K562 (cell line): ENCODE results near the gene DNM1. TPM values are rescaled to one million over a fixed set of nuclear protein-coding genes. Genes with fewer than 3 reads are reported as not detected.

Experiments used
- ERF ChIP-seq: fragments of 450-650 bp; formaldehyde crosslinking; IDR thresholded peaks from 2 replicates; pipeline ENCODE4 v1.4.0; 2020; ENCODE audit warnings: mild to moderate bottlenecking, mixed read lengths
- FOXA3 ChIP-seq, 2 experiments: fragments of 450-650 bp in 1 of 2; sonication (generic) in 1 of 2; formaldehyde crosslinking; IDR thresholded peaks in 1 of 2; conservative IDR thresholded peaks in 1 of 2; 2 replicates each; pipeline versions ENCODE4 v1.4.0 to v1.8.0; 2020 to 2022; ENCODE audit warnings: mild to moderate bottlenecking in 2 of 2, missing genetic modification reagents in 1 of 2
- GATAD2B ChIP-seq: fragments of 450-650 bp; IDR thresholded peaks from 2 replicates; pipeline ENCODE4 v1.6.1; 2017; ENCODE audit warnings: mild to moderate bottlenecking, borderline replicate concordance
- KLF13 ChIP-seq: fragments of 450-650 bp; IDR thresholded peaks from 2 replicates; pipeline ENCODE4 v1.6.1; 2016; ENCODE audit warnings: missing genetic modification characterization, low read depth, mild to moderate bottlenecking, missing compliant biosample characterization, moderate library complexity, borderline replicate concordance
- L3MBTL2 ChIP-seq: fragments of 450-650 bp; IDR thresholded peaks from 2 replicates; pipeline ENCODE4 v1.6.1; 2016; ENCODE audit warnings: mild to moderate bottlenecking, moderate library complexity
- MAFF ChIP-seq: IDR thresholded peaks from 2 replicates; pipeline ENCODE4 v1.6.1; 2012; ENCODE audit warnings: low read length, improper control_type of control experiment
- MNT ChIP-seq, 2 experiments: fragments of 450-650 bp; conservative IDR thresholded peaks; 2 replicates each; pipeline ENCODE4 v1.6.1; 2017; ENCODE audit warnings: mild to moderate bottlenecking in 2 of 2, moderate library complexity in 2 of 2
- NFXL1 ChIP-seq: fragments of 450-650 bp; formaldehyde crosslinking; IDR thresholded peaks from 2 replicates; pipeline ENCODE4 v1.4.0; 2021; ENCODE audit warnings: mild to moderate bottlenecking
- RBM15 ChIP-seq: fragments of 200-400 bp; formaldehyde crosslinking; IDR thresholded peaks from 2 replicates; pipeline ENCODE4 v1.6.1; 2018; ENCODE audit warnings: mild to moderate bottlenecking, low read length, moderate library complexity; ENCODE audit not compliant: insufficient read depth
- RCOR1 ChIP-seq, 2 experiments: IDR thresholded peaks; 2 replicates each; pipeline ENCODE4 v1.6.1; 2012; ENCODE audit warnings: low read depth in 2 of 2, low read length in 2 of 2, borderline replicate concordance in 1 of 2, improper control_type of control experiment in 1 of 2
- SFPQ ChIP-seq: fragments of 200-400 bp; formaldehyde crosslinking; IDR thresholded peaks from 2 replicates; pipeline ENCODE4 v1.6.1; 2017; ENCODE audit warnings: mild to moderate bottlenecking, low read depth, low read length, moderate library complexity
- SIRT6 ChIP-seq: IDR thresholded peaks from one replicate; pipeline ENCODE4 v1.6.1; 2012; ENCODE audit warnings: low read depth, mild to moderate bottlenecking, control low read depth, inconsistent platforms, low read length, moderate library complexity
- SPI1 ChIP-seq: IDR thresholded peaks from 2 replicates; pipeline ENCODE4 v1.6.1; 2011; ENCODE audit warnings: low read depth, low read length, control low read depth, borderline replicate concordance
- STAT6 ChIP-seq: sonication (generic); formaldehyde crosslinking; IDR thresholded peaks from 2 replicates; pipeline ENCODE4 v1.8.1; 2023; ENCODE audit warnings: mild to moderate bottlenecking, missing genetic modification reagents
- TAF9B ChIP-seq: fragments of 450-650 bp; IDR thresholded peaks from 2 replicates; pipeline ENCODE4 v1.6.1; 2018; ENCODE audit warnings: mild to moderate bottlenecking; ENCODE audit not compliant: partially characterized antibody
- TARDBP ChIP-seq: fragments of 450-650 bp; IDR thresholded peaks from 2 replicates; pipeline ENCODE4 v1.6.1; 2016
- ZNF311 ChIP-seq: fragments of 250-450 bp; sonication (Bioruptor Pico); IDR thresholded peaks from 2 replicates; pipeline ENCODE4 v1.4.0; 2020; ENCODE audit warnings: mild to moderate bottlenecking, moderate library complexity
- ZNF347 ChIP-seq: fragments of 450-650 bp; formaldehyde crosslinking; IDR thresholded peaks from 2 replicates; pipeline ENCODE4 v1.4.0; 2020; ENCODE audit warnings: low read depth, mild to moderate bottlenecking, moderate library complexity
- ZNF717 ChIP-seq: fragments of 250-450 bp; sonication (Bioruptor Pico); IDR thresholded peaks from 2 replicates; pipeline ENCODE4 v1.5.0; 2021
- polyA plus RNA-seq, 8 experiments: library from polyadenylated mRNA; depleted of rRNA in 4 of 8; stranded (reverse) in 5 of 8; unstranded in 3 of 8; fragments of >200 nt; fragmentation: Nextera tagmentation in 2 of 8; fragmentation: Illumina TruSeq in 1 of 8; extraction: Ambion mirVana in 2 of 8; extraction: Trizol in 1 of 8; gene quantifications; 2 replicates each; pipeline versions ENCODE4 v1.2.1 to v1.2.3, GENCODE V29; 2011 to 2014; ENCODE audit warnings: inconsistent platforms in 1 of 8, missing spikeins in 1 of 8
- total RNA-seq, 7 experiments: library from RNA; depleted of rRNA in 6 of 7; stranded (reverse); fragments of >200 nt in 6 of 7; fragmentation: Illumina TruSeq in 2 of 7; extraction: Trizol in 2 of 7; gene quantifications; 2 replicates each; pipeline versions ENCODE4 v1.2.1 to v1.2.3, GENCODE V29; 2011 to 2021; ENCODE audit warnings: low replicate concordance in 1 of 7

The DNM1 gene
- total and polyA plus RNA-seq, 9 of the 15 experiments (the other 6 are each of a cell fraction or from before 2014, with no cell fraction given), result 0.39 to 23.1 (median 9.1) TPM

- no peak for TF ChIP-seq FOXA3 (CRISPR knock-in tag; conservative IDR thresholded peaks at IDR 0.05 in 1 of 2, IDR thresholded peaks at IDR 0.05 in 1 of 2)
- TF ChIP-seq SIRT6, result no peak
- TF ChIP-seq NFXL1 (CRISPR knock-in tag), result no peak
- TF ChIP-seq SFPQ, result no peak
- no peak for TF ChIP-seq ZNF311 (CRISPR knock-in tag)
- no peak for TF ChIP-seq L3MBTL2
- no peak for TF ChIP-seq ZNF347 (CRISPR knock-in tag)
- TF ChIP-seq STAT6 (CRISPR knock-in tag), result peak; percentile 69; the same call in 1 of the 2 replicates
- peak; percentile 88 for TF ChIP-seq SPI1
- peak; percentile 83 for TF ChIP-seq ERF (CRISPR knock-in tag)
- TF ChIP-seq MAFF, result no peak
- TF ChIP-seq TAF9B, result no peak
- TF ChIP-seq KLF13 (tag), result peak; percentile 97
- no peak for TF ChIP-seq MNT (conservative IDR thresholded peaks at IDR 0.05)
- TF ChIP-seq RCOR1 (IDR thresholded peaks at IDR 0.05; ENCODE audit: borderline replicate concordance in 1 of 2, low read depth in 2 of 2, low read length in 2 of 2), result no peak; a peak in 1 of 4 replicates
- TF ChIP-seq RBM15, result no peak
- no peak for TF ChIP-seq ZNF717 (CRISPR knock-in tag)
- no peak for TF ChIP-seq GATAD2B
- no peak for TF ChIP-seq TARDBP
These were observed 72.9 kb downstream of the DNM1 start, which contains the start of gene SWI5 (continued) for GRCh38 chr9:128276008-128276573.
